ENCODE data around the gene HOXC11.

HOXC11 gene

GRCh38 chr12:54018468-54018984 lies 45.6 kb downstream of the HOXC11 start:
- TF ChIP-seq CTCF (IDR thresholded peaks at IDR 0.05; ENCODE audit: low read depth, low read length): no peak
- no peak for DNase-seq (ENCODE audit: extremely low read depth, low read depth)

- DNase-seq (ENCODE audit: extremely low read depth, low read depth): no peak
- no peak for TF ChIP-seq CTCF (IDR thresholded peaks at IDR 0.05; ENCODE audit: low read depth, low read length)
These were observed 46.3 kb downstream of the HOXC11 start for GRCh38 chr12:54019091-54019811.

GRCh38 chr12:54019924-54020590 lies 47.1 kb downstream of the HOXC11 start:
- TF ChIP-seq CTCF (IDR thresholded peaks at IDR 0.05; ENCODE audit: low read depth, low read length): no peak
- no peak for DNase-seq (ENCODE audit: extremely low read depth, low read depth)

GRCh38 chr12:54020591-54021405 lies 47.9 kb downstream of the HOXC11 start:
- no peak for TF ChIP-seq CTCF (IDR thresholded peaks at IDR 0.05; ENCODE audit: low read depth, low read length)
- DNase-seq (ENCODE audit: extremely low read depth, low read depth): no peak

- no peak for DNase-seq (ENCODE audit: extremely low read depth, low read depth)
- TF ChIP-seq CTCF (IDR thresholded peaks at IDR 0.05; ENCODE audit: low read depth, low read length): no peak
These were observed 48.6 kb downstream of the HOXC11 start for GRCh38 chr12:54021432-54022013.

GRCh38 chr12:54022960-54023884 lies 50.3 kb downstream of the HOXC11 start:
- DNase-seq (ENCODE audit: extremely low read depth, low read depth): no peak
- TF ChIP-seq CTCF (IDR thresholded peaks at IDR 0.05; ENCODE audit: low read depth, low read length): no peak
